BJ (cell line): ENCODE results near the gene SFSWAP. TPM values are rescaled to one million over a fixed set of nuclear protein-coding genes. Genes with fewer than 3 reads are reported as not detected.

Experiments used
- CTCF ChIA-PET: fragments of 350-600 bp; formaldehyde crosslinking; extraction: SDS; loops from one replicate; lab custom pipeline; 2021; ENCODE audit warnings: antibody characterized with exemption, inconsistent platforms; lab: Yijun Ruan, JAX
- POLR2A ChIA-PET: fragments of 300-600 bp; sonication (Branson Sonifier 250); formaldehyde crosslinking; extraction: SDS; loops from one replicate; lab custom pipeline; 2021; ENCODE audit warnings: antibody characterized with exemption; lab: Charles Lee
- DNase-seq: peaks from one replicate; pipeline ENCODE4 v3.0.0-alpha.2; 2011; ENCODE audit warnings: low read depth
- H3K27me3 ChIP-seq: 2 replicates; pipeline ENCODE4 v1.6.0; 2011; ENCODE audit warnings: low read length; ENCODE audit not compliant: control insufficient read depth, insufficient read depth
- H3K36me3 ChIP-seq: 2 replicates; pipeline ENCODE4 v1.5.1; 2011; ENCODE audit warnings: low read length; ENCODE audit not compliant: control insufficient read depth, insufficient read depth
- H3K4me3 ChIP-seq: 2 replicates; pipeline ENCODE4 v1.5.1; 2011; ENCODE audit warnings: low read depth, mild to moderate bottlenecking, control low read depth, low read length
- CTCF ChIP-seq: IDR thresholded peaks from 2 replicates; pipeline ENCODE4 v1.5.1; 2011; ENCODE audit warnings: low read depth, mild to moderate bottlenecking, control low read depth, inconsistent platforms, low read length, moderate library complexity; ENCODE audit not compliant: insufficient read depth
- polyA plus RNA-seq: library from polyadenylated mRNA; depleted of rRNA; stranded (reverse); fragments of >200 nt; gene quantifications from 2 replicates; pipeline ENCODE4 v1.2.3, GENCODE V29; 2011

Gene SFSWAP
- polyA plus RNA-seq, 1 experiment = 11.7 TPM

- POLR2A ChIA-PET = no interaction called here
- Histone ChIP-seq H3K27me3 (no peaks in the 10 kb centered on the region), H3K36me3 (peaks cover 22% of the 10 kb centered on the region), H3K4me3 (no peak overlapping the region)
- CTCF ChIA-PET = interaction anchor here (2.6 kb wide), 1 partner anchor 11 kb away, joined by 9 read pairs; no protein-coding TSS in a partner anchor
- no peak for DNase-seq
- no peak for TF ChIP-seq CTCF
These were observed 55.1 kb downstream of the SFSWAP start for GRCh38 chr12:131765961-131766360.

- H3K4me3 ChIP-seq = no peak overlapping the region
- POLR2A ChIA-PET = no interaction called here
- no peak for DNase-seq
- CTCF ChIA-PET = interaction anchor here (2.6 kb wide), 1 partner anchor 11 kb away, joined by 9 read pairs; no protein-coding TSS in a partner anchor
- H3K36me3 ChIP-seq = peaks cover 22% of the 10 kb centered on the region
- no peaks in the 10 kb centered on the region for H3K27me3 ChIP-seq
- no peak for TF ChIP-seq CTCF
These were observed 55.7 kb downstream of the SFSWAP start for GRCh38 chr12:131766382-131767107.

- CTCF ChIA-PET = interaction anchor here (1.1 kb wide), 1 partner anchor 60 kb away, joined by 3 read pairs; no protein-coding TSS in a partner anchor
- POLR2A ChIA-PET = no interaction called here
- H3K27me3 ChIP-seq = no peaks in the 10 kb centered on the region
- DNase-seq = no peak
- peaks cover 23% of the 10 kb centered on the region for H3K36me3 ChIP-seq
- no peak for TF ChIP-seq CTCF
- no peak overlapping the region for H3K4me3 ChIP-seq
These were observed 59.2 kb downstream of the SFSWAP start for GRCh38 chr12:131770120-131770519.

GRCh38 chr12:131771965-131772364 lies 61.1 kb downstream of the SFSWAP start:
- Histone ChIP-seq H3K36me3 (peaks cover 17% of the 10 kb centered on the region), H3K4me3 (no peak overlapping the region), H3K27me3 (no peaks in the 10 kb centered on the region)
- no peak for DNase-seq
- no peak for TF ChIP-seq CTCF
- CTCF ChIA-PET = no interaction called here
- POLR2A ChIA-PET = no interaction called here

GRCh38 chr12:131773582-131774221 lies 62.8 kb downstream of the SFSWAP start:
- TF ChIP-seq CTCF = no peak
- no peaks in the 10 kb centered on the region for H3K27me3 ChIP-seq
- H3K4me3 ChIP-seq = no peak overlapping the region
- ChIA-PET CTCF (no interaction called here), POLR2A (no interaction called here)
- peaks cover 13% of the 10 kb centered on the region for H3K36me3 ChIP-seq
- DNase-seq = no peak
